ENCODE results near the gene LSR. TPM values are rescaled to one million over a fixed set of nuclear protein-coding genes. Genes with fewer than 3 reads are reported as not detected.

Gene LSR
- total RNA-seq, 1 experiment from 2014 or later, result 64.7 TPM

DNA sequence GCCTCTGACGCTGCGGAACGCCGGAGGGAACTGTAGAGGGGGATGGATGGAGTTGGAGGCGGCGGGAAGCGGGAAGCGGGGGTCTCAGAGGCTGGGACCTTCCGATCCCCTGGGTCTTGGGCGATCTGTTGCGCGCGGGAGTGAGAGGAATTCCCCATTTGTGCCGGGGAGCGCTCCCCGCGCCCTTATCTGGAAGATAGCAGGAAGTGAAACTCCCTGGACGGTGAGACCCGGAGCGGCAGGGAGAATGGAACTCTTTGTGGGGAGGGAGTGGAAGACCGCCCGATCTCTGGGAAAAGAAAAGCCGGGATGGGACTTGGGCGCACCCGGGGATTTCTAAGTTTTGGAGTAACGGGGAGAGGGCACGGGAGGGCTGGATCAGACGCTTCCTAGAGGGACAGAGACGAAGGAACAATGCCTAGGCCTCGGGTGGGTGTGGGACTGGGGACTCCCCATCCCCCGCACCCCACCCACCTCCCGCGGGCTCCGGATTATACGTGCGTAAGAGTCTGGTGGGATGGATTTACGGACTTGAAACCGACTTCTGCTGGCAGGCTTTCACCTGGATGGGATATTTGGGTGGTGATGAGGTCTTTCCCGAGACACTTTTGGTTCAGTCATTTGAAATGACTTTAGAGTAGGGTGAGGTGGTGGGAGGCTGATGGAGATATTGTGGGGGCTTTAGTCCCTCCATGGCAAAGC lies 495 bp downstream of the LSR start:
- Histone ChIP-seq H3K9me3 (ENCODE audit: control insufficient read depth, insufficient read depth, low read depth, low read length) (no peaks in the 10 kb centered on the region; the same call in 1 of the 2 replicates), H3K27me3 (ENCODE audit: control insufficient read depth, insufficient read depth, low read length) (peaks cover 11% of the 10 kb centered on the region; the same call in 1 of the 2 replicates), H3K36me3 (ENCODE audit: control insufficient read depth, insufficient read depth, low read length) (no peaks in the 10 kb centered on the region; the same call in 1 of the 2 replicates), H3K27ac (ENCODE audit: low read length) (peak overlapping the region; percentile 85), H3K4me1 (ENCODE audit: control insufficient read depth, insufficient read depth, low read length) (peaks cover 4% of the 10 kb centered on the region; the same call in 1 of the 2 replicates), H3K4me3 (ENCODE audit: low read depth in 2 of 2, low read length in 2 of 2) (peak overlapping the region; percentile 73 to 78)
- BruUV-seq (replicated peaks), result no TSS peak
- in situ Hi-C loops (cut with HindIII; ENCODE audit: low pct_unique_long_range_greater_than_20kb, low sequenced_read_pairs), result no loop called here
- ATAC-seq, result no peak; the same call in 1 of the 2 replicates
- intact Hi-C loops (cut with micrococcal nuclease; ENCODE audit: unreplicated experiment), result no loop called here
- TF ChIP-seq TCF7L2 (IDR thresholded peaks at IDR 0.05; ENCODE audit: low read depth, low read length) (no peak), SIN3A (IDR thresholded peaks at IDR 0.05; ENCODE audit: borderline replicate concordance, insufficient read depth, low read depth, low read length) (no peak), CTCF (IDR thresholded peaks at IDR 0.05) (no peak)
- ChIA-PET POLR2A (no interaction called here), CTCF (no interaction called here)
- no peak for DNase-seq (ENCODE audit: low read depth, low spot score)

GRCh38 chr19:35249848-35250711 lies 1.3 kb downstream of the LSR start:
- peak overlapping the region; percentile 73 to 78 for H3K4me3 ChIP-seq (ENCODE audit: low read depth in 2 of 2, low read length in 2 of 2)
- POLR2A ChIA-PET, result no interaction called here
- TF ChIP-seq SIN3A (IDR thresholded peaks at IDR 0.05; ENCODE audit: borderline replicate concordance, insufficient read depth, low read depth, low read length) (no peak), POLR2AphosphoS5 (IDR thresholded peaks at IDR 0.05; ENCODE audit: low read depth, low read length) (no peak), CTCF (IDR thresholded peaks at IDR 0.05) (no peak), TCF7L2 (IDR thresholded peaks at IDR 0.05; ENCODE audit: low read depth, low read length) (no peak)
- TF ChIP-seq, protein P1, sequence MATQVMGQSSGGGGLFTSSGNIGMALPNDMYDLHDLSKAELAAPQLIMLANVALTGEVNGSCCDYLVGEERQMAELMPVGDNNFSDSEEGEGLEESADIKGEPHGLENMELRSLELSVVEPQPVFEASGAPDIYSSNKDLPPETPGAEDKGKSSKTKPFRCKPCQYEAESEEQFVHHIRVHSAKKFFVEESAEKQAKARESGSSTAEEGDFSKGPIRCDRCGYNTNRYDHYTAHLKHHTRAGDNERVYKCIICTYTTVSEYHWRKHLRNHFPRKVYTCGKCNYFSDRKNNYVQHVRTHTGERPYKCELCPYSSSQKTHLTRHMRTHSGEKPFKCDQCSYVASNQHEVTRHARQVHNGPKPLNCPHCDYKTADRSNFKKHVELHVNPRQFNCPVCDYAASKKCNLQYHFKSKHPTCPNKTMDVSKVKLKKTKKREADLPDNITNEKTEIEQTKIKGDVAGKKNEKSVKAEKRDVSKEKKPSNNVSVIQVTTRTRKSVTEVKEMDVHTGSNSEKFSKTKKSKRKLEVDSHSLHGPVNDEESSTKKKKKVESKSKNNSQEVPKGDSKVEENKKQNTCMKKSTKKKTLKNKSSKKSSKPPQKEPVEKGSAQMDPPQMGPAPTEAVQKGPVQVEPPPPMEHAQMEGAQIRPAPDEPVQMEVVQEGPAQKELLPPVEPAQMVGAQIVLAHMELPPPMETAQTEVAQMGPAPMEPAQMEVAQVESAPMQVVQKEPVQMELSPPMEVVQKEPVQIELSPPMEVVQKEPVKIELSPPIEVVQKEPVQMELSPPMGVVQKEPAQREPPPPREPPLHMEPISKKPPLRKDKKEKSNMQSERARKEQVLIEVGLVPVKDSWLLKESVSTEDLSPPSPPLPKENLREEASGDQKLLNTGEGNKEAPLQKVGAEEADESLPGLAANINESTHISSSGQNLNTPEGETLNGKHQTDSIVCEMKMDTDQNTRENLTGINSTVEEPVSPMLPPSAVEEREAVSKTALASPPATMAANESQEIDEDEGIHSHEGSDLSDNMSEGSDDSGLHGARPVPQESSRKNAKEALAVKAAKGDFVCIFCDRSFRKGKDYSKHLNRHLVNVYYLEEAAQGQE (IDR thresholded peaks at IDR 0.05; ENCODE audit: insufficient read depth in 1 of 2, low read depth in 2 of 2, low read length in 1 of 2), result no peak
- DNase-seq (ENCODE audit: low read depth, low spot score) (no peak), ATAC-seq (no peak)
- no peaks in the 10 kb centered on the region for H3K9me3 ChIP-seq (ENCODE audit: control insufficient read depth, insufficient read depth, low read depth, low read length)
- intact Hi-C loops (cut with micrococcal nuclease; ENCODE audit: unreplicated experiment), result no loop called here
- CTCF ChIA-PET, result no interaction called here
- no TSS peak for BruUV-seq (replicated peaks)
- no peaks in the 10 kb centered on the region; the same call in 1 of the 2 replicates for H3K36me3 ChIP-seq (ENCODE audit: control insufficient read depth, insufficient read depth, low read length)
- H3K4me1 ChIP-seq (ENCODE audit: control insufficient read depth, insufficient read depth, low read length), result peaks cover 4% of the 10 kb centered on the region; the same call in 1 of the 2 replicates
- H3K27ac ChIP-seq (ENCODE audit: low read length), result peak overlapping the region; percentile 85
- in situ Hi-C loops (cut with HindIII; ENCODE audit: low pct_unique_long_range_greater_than_20kb, low sequenced_read_pairs), result no loop called here
- peaks cover 7% of the 10 kb centered on the region; the same call in 1 of the 2 replicates for H3K27me3 ChIP-seq (ENCODE audit: control insufficient read depth, insufficient read depth, low read length)

Data from Panc1 (cell line).